HG03439 (cell line): ENCODE data around the gene TMEM63C.

Source experiments
- ATAC-seq: cut with Tn5 transposase; IDR thresholded peaks from one replicate; pipeline ENCODE4 v1.9.1; 2021; ENCODE audit warnings: mild to moderate bottlenecking, moderate library complexity; ENCODE audit not compliant: unreplicated experiment

The TMEM63C gene

DNA sequence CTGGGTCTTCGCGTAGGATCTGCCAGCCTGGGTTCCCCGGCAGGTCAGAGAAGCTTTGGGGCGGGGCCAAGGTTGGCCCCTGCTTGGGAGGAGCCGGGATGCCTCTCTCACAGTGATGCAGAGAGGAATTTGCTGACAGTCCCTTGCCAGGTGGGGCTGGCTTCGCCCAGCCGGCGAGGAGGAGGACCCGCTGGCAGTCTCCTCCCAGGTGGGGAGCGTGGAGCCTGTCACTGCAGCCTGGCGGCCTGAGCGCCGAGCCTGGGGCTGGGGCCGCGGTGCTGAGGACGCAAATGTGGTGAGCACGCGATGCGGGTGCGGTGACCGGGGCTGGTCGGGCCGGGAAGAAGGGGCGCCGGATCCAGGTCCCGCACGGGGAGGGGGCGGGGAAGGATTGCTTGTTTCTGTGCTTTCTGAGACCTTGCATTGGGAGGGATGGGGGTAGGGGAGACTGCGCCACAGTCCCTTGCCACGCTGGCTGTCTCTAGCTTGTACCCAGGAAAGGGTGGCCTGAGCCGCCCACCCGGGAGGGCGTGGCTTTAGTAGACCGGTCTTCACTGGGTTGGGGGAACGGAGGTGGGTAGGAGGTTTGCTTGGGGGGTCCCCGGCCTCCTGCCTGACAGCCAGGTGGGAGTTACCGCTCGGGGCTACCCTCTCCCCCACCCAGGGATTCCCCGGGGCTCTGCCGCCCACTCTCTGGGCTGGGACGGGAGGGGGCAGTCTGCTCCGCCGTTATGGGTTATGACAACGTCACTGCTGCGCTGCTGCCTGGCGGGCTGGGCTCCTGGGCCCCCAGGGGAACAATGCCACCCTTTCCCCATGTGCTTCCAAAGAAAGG is at the start of gene TMEM63C:
Gene TMEM63C, plus strand, starts transcription at position 196 of the 835 bp plus-strand sequence. CDS start 37,016 bp downstream, outside the sequence.
- ATAC-seq: peak; percentile 74

GRCh38 chr14:77131871-77132486 is 49.6 kb upstream of the TMEM63C start:
- ATAC-seq: no peak

GRCh38 chr14:77133720-77134338 is 47.8 kb upstream of the TMEM63C start:
- ATAC-seq: no peak

DNA sequence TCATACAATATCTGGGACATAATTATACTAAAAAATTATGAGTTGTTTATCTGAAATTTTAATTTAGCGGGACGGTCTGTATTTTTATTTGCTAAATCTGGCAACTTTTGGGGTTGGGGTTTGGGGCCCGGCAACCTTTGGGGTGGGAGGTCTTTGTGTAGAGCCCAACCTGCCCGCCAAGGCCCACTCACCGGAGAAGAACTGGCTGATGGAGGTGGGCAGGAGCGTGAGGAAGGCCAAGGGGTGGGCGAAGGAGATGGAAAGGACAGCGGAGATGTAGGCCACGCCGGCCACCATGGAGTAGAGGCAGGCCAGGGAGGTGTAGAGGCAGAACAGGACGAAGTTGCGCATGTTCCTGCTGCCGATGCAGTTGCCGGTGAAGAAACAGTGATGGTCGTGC is 42.6 kb upstream of the TMEM63C start:
- ATAC-seq: no peak

GRCh38 chr14:77139540-77140358 is 41.8 kb upstream of the TMEM63C start:
- ATAC-seq: no peak

DNA sequence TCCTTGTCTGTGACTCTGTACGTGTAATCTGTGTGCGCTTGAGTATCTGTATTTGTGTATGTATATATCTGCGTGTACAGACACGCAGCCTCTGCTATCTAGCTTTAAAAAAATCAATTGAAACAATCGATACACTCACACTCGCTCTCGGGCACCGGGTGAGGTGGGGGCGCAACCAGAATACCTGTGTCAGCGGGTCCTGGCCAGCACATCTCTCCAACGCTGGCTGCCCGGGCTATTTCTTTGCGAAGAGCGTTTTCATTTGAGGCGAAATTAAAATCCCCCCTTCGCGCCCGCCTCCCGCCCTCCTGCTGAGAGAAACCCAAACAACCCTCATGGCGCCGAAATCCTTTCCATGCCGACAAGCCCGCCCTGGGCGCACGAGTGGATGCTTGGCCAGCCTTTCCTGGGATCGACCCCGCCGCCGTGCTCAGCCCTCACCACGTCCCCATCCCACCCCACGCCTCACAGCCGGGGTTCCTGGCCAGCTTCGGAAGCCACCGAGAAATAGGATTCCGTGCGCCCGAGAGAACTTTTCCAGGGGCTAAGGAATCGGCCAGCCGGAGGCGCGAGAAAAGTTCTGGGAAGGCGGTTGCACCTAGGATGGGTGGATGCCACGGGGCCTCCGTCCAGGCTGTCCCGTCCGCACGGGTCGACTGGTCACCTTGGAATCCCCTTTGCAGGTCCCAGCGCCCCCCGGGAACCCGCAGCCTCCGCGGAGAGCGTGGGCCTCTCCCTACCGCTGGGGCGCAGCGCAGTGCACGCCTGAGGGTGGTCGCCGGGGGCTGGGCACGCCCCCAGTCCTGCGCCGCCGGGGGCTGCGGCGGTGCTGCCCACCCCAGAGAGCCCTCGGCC is 41.0 kb upstream of the TMEM63C start:
- ATAC-seq: no peak

GRCh38 chr14:77141214-77142004 is 40.2 kb upstream of the TMEM63C start, which contains the start of gene ZDHHC22:
ZDHHC22 (minus strand) TSS chr14:77141791; CDS start chr14:77139738, 2,053 bp downstream.
- no peak for ATAC-seq

GRCh38 chr14:77142005-77142800 is 39.4 kb upstream of the TMEM63C start:
- ATAC-seq: no peak

DNA sequence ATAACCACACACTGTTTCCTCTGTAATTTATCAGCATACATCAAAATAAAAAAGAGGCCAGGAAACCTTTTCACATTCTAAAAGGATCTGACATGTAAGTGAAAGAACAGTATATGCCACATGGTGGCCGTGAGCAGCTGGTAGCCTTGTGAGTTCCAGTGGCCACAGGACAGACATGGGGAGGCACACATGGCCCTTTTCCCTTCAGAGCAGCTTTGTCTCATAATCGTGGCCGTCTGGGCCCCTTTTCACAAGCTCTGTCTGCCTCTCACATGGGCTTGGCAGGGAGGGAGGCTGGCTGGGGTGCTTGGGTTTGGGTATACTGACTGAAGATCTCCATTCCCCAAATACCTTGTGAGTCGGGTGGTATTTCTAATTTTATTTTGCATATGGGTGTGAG is 38.5 kb upstream of the TMEM63C start:
- ATAC-seq: no peak

DNA sequence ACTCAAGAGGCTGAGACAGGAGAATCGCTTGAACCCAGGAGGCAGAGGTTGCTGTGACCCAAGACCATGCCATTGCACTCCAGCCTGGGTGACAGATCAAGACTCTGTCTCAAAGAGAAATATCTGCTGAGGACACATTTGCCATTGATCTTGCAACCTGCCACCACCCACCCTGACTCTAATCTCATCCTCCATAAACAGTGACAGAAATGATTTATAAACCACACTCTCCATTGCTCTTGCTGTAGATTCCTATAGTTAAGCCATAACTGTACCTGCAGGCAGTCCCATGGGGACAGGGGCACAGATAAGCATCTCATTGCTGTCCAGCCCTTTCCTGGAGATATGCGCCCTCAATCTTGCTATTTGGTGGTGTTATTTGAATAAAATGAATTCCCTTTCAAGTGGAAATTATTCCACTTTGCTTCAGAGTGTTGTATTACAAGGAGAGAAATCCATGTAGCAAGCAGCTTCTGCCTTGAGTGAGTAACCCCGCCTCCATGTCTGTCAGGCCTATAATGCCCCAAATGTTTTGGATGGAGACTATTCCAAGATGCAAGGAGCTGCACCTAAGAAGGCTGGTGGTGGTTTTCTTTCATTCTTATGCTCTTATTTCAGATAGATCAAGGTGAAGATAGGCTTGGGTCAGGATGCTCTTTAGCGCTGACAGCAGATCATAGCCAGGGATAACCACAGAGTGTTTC is 37.0 kb upstream of the TMEM63C start:
- ATAC-seq: no peak

- no peak for ATAC-seq
Observed at GRCh38 chr14:77145975-77146740, 35.4 kb upstream of the TMEM63C start.

DNA sequence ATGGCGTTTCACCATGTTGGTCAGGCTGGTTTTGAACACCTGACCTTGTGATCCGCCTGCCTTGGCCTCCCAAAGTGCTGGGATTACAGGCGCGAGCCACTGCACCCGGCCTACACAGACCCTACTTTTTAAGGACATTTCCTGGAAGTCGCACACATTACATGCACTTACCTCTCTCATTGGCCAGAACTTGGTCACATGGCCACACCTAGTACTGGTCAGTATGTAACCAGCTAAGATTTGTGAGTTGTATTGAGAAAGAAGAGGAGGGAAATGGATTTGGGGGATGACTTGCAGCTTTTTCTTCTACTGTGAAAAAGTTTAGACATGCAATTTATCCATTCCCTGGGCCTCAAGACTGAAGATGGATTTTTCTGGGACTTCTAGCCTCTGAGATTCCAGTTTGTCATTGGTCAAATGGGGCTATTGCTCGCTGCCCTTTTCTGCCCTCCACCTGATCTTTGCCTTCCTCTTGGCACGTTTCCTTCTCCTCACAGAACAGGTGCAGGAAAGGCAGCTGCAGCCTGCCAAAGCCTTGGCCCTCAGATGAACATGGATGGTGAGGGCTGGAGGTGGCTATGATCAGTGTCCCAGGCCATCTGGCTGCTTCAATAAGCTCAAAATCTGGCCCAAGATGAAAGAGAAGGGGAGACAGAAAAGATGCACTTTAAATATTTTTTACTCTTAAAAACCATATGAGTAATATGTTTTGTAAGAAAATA is 32.9 kb upstream of the TMEM63C start:
- ATAC-seq: no peak

- no peak for ATAC-seq
Observed at GRCh38 chr14:77151245-77151644, 30.4 kb upstream of the TMEM63C start.

GRCh38 chr14:77151918-77152588 is 29.5 kb upstream of the TMEM63C start:
- ATAC-seq: no peak

DNA sequence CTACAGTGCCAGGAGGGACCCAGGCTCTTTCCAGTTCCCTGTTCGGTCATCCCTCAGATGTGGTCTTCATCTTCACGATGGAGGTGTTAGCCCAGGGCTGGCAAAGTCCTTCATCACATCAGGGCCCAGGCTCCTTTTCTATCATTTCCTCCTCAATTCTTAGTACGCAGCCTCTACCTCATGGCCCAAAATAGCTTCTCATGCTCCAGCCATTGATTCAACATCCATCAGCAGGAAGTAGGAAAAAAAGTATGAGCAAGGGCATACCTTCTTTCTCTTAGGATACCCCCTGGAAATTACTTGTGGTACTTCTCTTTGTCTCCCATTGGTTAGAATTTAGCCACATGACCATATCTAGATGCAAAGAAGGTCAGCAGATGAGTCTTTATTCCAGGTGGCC is 27.8 kb upstream of the TMEM63C start:
- no peak for ATAC-seq

DNA sequence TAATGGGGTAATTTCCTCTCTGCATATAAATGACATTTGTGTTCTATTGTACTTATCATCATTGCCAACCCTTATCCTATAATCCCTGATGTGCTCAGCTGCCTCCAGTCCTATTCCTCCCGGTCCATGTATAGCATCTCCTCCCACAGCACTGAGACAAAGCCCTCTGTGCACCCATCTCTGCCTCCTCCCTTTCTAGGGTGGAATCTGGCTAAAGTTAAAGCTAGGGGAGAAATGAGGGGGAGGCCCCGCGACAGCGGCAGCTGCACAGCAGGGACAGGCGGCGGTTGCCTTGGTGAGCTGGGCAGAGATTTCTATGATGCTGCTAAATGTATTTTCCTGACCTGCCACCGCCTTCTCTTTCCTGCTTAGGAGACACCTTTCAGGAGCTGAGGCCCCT is 27.2 kb upstream of the TMEM63C start:
- no peak for ATAC-seq
